Dermis microvascular lymphatic vessel endothelial cell (primary cell): ENCODE results near the gene VWA7. TPM values are rescaled to one million over a fixed set of nuclear protein-coding genes. Genes with fewer than 3 reads are reported as not detected.
"Not testable (repeated sequence)": the region's sequence is repeated elsewhere in the genome, so short reads cannot be mapped to it uniquely, and the experiment has no call there.

ENCODE experiments used
- DNase-seq, 2 donors: peaks; one replicate each; pipeline versions ENCODE4 v3.0.0 to v3.0.0-alpha.2; 2010; ENCODE audit warnings: low read depth in 2 of 2
- total RNA-seq: library from RNA; depleted of rRNA; stranded (reverse); fragments of >200 nt; gene quantifications from 2 replicates; pipeline ENCODE4 v1.2.1, GENCODE V29; 2014

The VWA7 gene
- total RNA-seq, 1 donor from 2014 or later: under 0.01 TPM

GRCh38 chr6:31801031-31801927 is 24.2 kb upstream of the VWA7 start:
- DNase-seq: not testable (repeated sequence)

- no peak for DNase-seq
Measured at GRCh38 chr6:31799781-31800180, 22.7 kb upstream of the VWA7 start.

GRCh38 chr6:31797588-31797987 is 20.5 kb upstream of the VWA7 start:
- no peak for DNase-seq

GRCh38 chr6:31796993-31797385 is 19.9 kb upstream of the VWA7 start:
- no peak for DNase-seq

- peak; percentile 75 to 92 for DNase-seq
Measured at GRCh38 chr6:31795616-31796298, 18.6 kb upstream of the VWA7 start, which contains the start of gene VARS1. TSS of gene VARS1 (minus strand) at chr6:31795752. CDS start at chr6:31795217, 535 bp downstream.

- DNase-seq: no peak
Measured at GRCh38 chr6:31794866-31795615, 17.9 kb upstream of the VWA7 start.

- DNase-seq: peak in 1 of 2 donors; percentile 32
Measured at GRCh38 chr6:31794294-31794865, 17.3 kb upstream of the VWA7 start.

- not testable (repeated sequence) for DNase-seq
Measured at GRCh38 chr6:31793927-31794245, 16.8 kb upstream of the VWA7 start.

GRCh38 chr6:31792761-31793171 is 15.6 kb upstream of the VWA7 start:
- peak in 1 of 2 donors; percentile 68 for DNase-seq

GRCh38 chr6:31792090-31792374 is 14.9 kb upstream of the VWA7 start:
- no peak for DNase-seq

- peak in 1 of 2 donors; percentile 48 for DNase-seq
Measured at GRCh38 chr6:31791324-31792089, 14.4 kb upstream of the VWA7 start.

- DNase-seq: no peak
Measured at GRCh38 chr6:31785475-31785874, 8.3 kb upstream of the VWA7 start.

- DNase-seq: no peak
Measured at GRCh38 chr6:31784098-31784925, 7.2 kb upstream of the VWA7 start.

GRCh38 chr6:31782126-31782855 is 5.2 kb upstream of the VWA7 start:
- DNase-seq: no peak

- DNase-seq: no peak
Measured at GRCh38 chr6:31781244-31782125, 4.4 kb upstream of the VWA7 start.

- no peak for DNase-seq
Measured at GRCh38 chr6:31780507-31781243, 3.5 kb upstream of the VWA7 start.

- no peak for DNase-seq
Measured at GRCh38 chr6:31779908-31780307, 2.8 kb upstream of the VWA7 start.
